ENCODE measurements around the gene TDP2. TPM values are rescaled to one million over a fixed set of nuclear protein-coding genes. Genes with fewer than 3 reads are reported as not detected.

Gene TDP2
- total RNA-seq, 1 donor from 2014 or later, result 17.9 TPM

DNA sequence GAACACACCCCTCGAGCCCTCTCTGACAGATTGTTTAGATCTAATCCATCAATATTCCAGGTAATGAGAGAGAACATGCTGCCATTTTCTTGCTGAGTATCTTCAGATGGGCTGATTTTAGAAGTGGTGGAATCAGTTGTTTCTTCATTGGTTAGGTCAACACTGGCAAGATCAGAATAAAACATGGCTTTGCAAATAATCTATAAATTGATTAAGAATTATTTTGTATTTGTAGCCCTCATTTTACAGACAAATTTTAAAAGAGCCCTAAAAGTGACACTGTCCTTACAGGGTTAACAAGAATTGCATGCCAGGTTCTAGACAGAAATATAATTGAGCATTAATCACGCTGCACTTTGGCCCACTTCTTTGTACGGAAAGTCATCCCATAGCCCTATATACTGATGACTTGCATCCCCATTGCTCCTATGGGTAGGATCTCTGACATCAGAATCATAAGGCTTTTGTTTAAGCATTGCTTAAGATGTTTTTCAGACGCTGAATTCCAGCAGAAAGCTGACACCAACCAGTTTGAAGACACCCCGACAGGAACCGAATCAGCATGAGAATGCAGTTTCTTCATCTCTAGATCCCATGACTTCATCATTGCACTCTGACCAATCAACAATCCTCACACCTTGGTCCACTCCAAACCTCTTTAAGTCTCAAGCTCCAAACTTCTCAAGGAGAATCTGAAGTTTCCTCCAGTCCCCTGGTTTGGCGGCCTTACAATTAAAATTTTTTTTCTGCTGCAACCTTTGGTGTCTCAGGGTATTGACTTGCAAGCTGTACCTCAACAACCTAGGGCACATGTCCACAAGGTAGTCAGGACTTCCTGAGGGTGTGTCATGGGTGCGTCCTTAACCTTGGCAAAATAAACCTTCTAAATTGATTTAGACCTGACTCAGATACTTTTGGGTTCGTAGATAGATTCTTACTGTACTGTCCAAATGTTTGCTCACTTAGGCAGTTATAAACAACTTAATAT is 7.8 kb downstream of the TDP2 start:
- DNase-seq (ENCODE audit: low read depth), result peak; percentile 89

GRCh38 chr6:24655215-24655614 is 11.5 kb downstream of the TDP2 start:
- no peak for DNase-seq (ENCODE audit: low read depth)
- FAIRE-seq, result no peak
- no peaks in the 10 kb centered on the region for H3K27me3 ChIP-seq (ENCODE audit: control insufficient read depth, insufficient read depth, low read length)
- no peak for TF ChIP-seq CTCF (IDR thresholded peaks at IDR 0.05; ENCODE audit: insufficient read depth, low read length, severe bottlenecking)
- H3K36me3 ChIP-seq (ENCODE audit: control insufficient read depth, insufficient read depth, low read length), result peaks cover 9% of the 10 kb centered on the region
- no peak overlapping the region for H3K4me3 ChIP-seq (ENCODE audit: low read depth, low read length)

More for the DNA sequence above, 7.8 kb downstream of the TDP2 start:
- Histone ChIP-seq H3K27me3 (ENCODE audit: control insufficient read depth, insufficient read depth, low read length) (no peaks in the 10 kb centered on the region), H3K36me3 (ENCODE audit: control insufficient read depth, insufficient read depth, low read length) (peaks cover 4% of the 10 kb centered on the region), H3K4me3 (ENCODE audit: low read depth, low read length) (no peak overlapping the region)
- no peak for TF ChIP-seq CTCF (IDR thresholded peaks at IDR 0.05; ENCODE audit: insufficient read depth, low read length, severe bottlenecking)
- FAIRE-seq, result peak; percentile 90

DNA sequence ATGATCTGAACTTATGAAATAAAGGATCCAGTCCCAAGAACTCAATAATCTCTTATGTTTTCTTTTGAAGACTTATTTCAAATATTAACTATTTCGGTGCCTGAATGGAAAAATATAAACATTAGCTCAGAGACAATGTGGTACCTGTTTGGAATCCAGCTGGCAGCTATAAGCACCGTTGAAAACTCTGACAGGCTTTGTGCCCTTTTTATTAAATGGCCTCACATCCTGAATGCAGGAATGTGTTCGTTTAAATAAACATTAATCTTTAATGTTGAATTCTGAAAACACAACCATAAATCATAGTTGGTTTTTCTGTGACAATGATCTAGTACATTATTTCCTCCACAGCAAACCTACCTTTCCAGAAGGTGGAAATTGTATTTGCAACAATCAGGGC is 16.3 kb downstream of the TDP2 start:
- peaks cover 5% of the 10 kb centered on the region for H3K36me3 ChIP-seq (ENCODE audit: control insufficient read depth, insufficient read depth, low read length)
- no peaks in the 10 kb centered on the region for H3K27me3 ChIP-seq (ENCODE audit: control insufficient read depth, insufficient read depth, low read length)
- FAIRE-seq, result no peak

GRCh38 chr6:24649691-24650090 is 17.0 kb downstream of the TDP2 start:
- H3K27me3 ChIP-seq (ENCODE audit: control insufficient read depth, insufficient read depth, low read length), result no peaks in the 10 kb centered on the region
- TF ChIP-seq CTCF (IDR thresholded peaks at IDR 0.05; ENCODE audit: insufficient read depth, low read length, severe bottlenecking), result no peak
- peaks cover 5% of the 10 kb centered on the region for H3K36me3 ChIP-seq (ENCODE audit: control insufficient read depth, insufficient read depth, low read length)
- H3K4me3 ChIP-seq (ENCODE audit: low read depth, low read length), result no peak overlapping the region
- FAIRE-seq (no peak), DNase-seq (ENCODE audit: low read depth) (no peak)

More for the DNA sequence above, 16.3 kb downstream of the TDP2 start:
- no peak for TF ChIP-seq CTCF (IDR thresholded peaks at IDR 0.05; ENCODE audit: insufficient read depth, low read length, severe bottlenecking)
- H3K4me3 ChIP-seq (ENCODE audit: low read depth, low read length), result no peak overlapping the region
- no peak for DNase-seq (ENCODE audit: low read depth)

- H3K36me3 ChIP-seq (ENCODE audit: control insufficient read depth, insufficient read depth, low read length), result peaks cover 4% of the 10 kb centered on the region
- H3K27me3 ChIP-seq (ENCODE audit: control insufficient read depth, insufficient read depth, low read length), result peaks cover 4% of the 10 kb centered on the region
- H3K4me3 ChIP-seq (ENCODE audit: low read depth, low read length), result no peak overlapping the region
- DNase-seq (ENCODE audit: low read depth) (no peak), FAIRE-seq (no peak)
- no peak for TF ChIP-seq CTCF (IDR thresholded peaks at IDR 0.05; ENCODE audit: insufficient read depth, low read length, severe bottlenecking)
Observed at GRCh38 chr6:24648276-24648675, 18.4 kb downstream of the TDP2 start.

Measured in bronchial epithelial cell (primary cell).